HepG2 (cell line): ENCODE measurements around the gene PAXX. TPM values are rescaled to one million over a fixed set of nuclear protein-coding genes. Genes with fewer than 3 reads are reported as not detected.

Source experiments
- AKAP8 ChIP-seq: sonication (generic); formaldehyde crosslinking; IDR thresholded peaks from 2 replicates; pipeline ENCODE4 v1.5.1; 2020; ENCODE audit warnings: mild to moderate bottlenecking, missing genetic modification reagents
- ARID4A ChIP-seq: sonication (generic); formaldehyde crosslinking; IDR thresholded peaks from 2 replicates; pipeline ENCODE4 v1.5.0; 2020; ENCODE audit warnings: mild to moderate bottlenecking, missing genetic modification reagents, borderline replicate concordance
- ATAD3A ChIP-seq: sonication (generic); formaldehyde crosslinking; IDR thresholded peaks from 2 replicates; pipeline ENCODE4 v1.4.0; 2020; ENCODE audit warnings: missing genetic modification reagents
- CBX1 ChIP-seq: IDR thresholded peaks from one replicate; pipeline ENCODE4 v1.6.1; 2016; ENCODE audit warnings: antibody characterized with exemption, low read depth
- CCDC6 ChIP-seq: sonication (generic); formaldehyde crosslinking; IDR thresholded peaks from 2 replicates; pipeline ENCODE4 v1.8.1; 2022; ENCODE audit warnings: mild to moderate bottlenecking, missing genetic modification reagents, moderate library complexity
- GTF3A ChIP-seq: sonication (generic); formaldehyde crosslinking; conservative IDR thresholded peaks from 2 replicates; pipeline ENCODE4 v1.4.0; 2020; ENCODE audit warnings: mild to moderate bottlenecking, missing genetic modification reagents
- HNRNPK ChIP-seq: fragments of 200-400 bp; formaldehyde crosslinking; IDR thresholded peaks from 2 replicates; pipeline ENCODE4 v1.6.1; 2018; ENCODE audit warnings: low read length, low read depth, moderate library complexity, mild to moderate bottlenecking; ENCODE audit not compliant: poor library complexity, severe bottlenecking
- MXI1 ChIP-seq: IDR thresholded peaks from 3 replicates; pipeline ENCODE4 v1.6.1; 2012; ENCODE audit warnings: low read depth, low read length, inconsistent platforms, borderline replicate concordance
- PLRG1 ChIP-seq: fragments of 450-650 bp; conservative IDR thresholded peaks from 2 replicates; pipeline ENCODE4 v1.6.1; 2016
- PRMT3 ChIP-seq: sonication (generic); formaldehyde crosslinking; IDR thresholded peaks from 2 replicates; pipeline ENCODE4 v1.8.1; 2022; ENCODE audit warnings: low read depth, mild to moderate bottlenecking, moderate library complexity, missing genetic modification reagents, borderline replicate concordance
- RNF2 ChIP-seq: fragments of 450-650 bp; conservative IDR thresholded peaks from 2 replicates; pipeline ENCODE4 v1.6.1; 2016; ENCODE audit warnings: low read depth
- TAF1 ChIP-seq: sonication (generic); formaldehyde crosslinking; IDR thresholded peaks from 2 replicates; pipeline ENCODE4 v1.4.0; 2020; ENCODE audit warnings: missing genetic modification reagents
- TBX3 ChIP-seq: fragments of 450-650 bp; IDR thresholded peaks from 2 replicates; pipeline ENCODE4 v1.6.1; 2017; ENCODE audit warnings: antibody characterized with exemption, mild to moderate bottlenecking, inconsistent platforms, borderline replicate concordance
- TCF7L2 ChIP-seq: IDR thresholded peaks from 2 replicates; pipeline ENCODE4 v1.6.1; 2011; ENCODE audit warnings: mild to moderate bottlenecking, low read depth, low read length, moderate library complexity
- TFE3 ChIP-seq: IDR thresholded peaks from 2 replicates; pipeline ENCODE4 v1.6.1; 2016
- ZMAT3 ChIP-seq: sonication (generic); formaldehyde crosslinking; conservative IDR thresholded peaks from 2 replicates; pipeline ENCODE4 v1.7.0; 2021; ENCODE audit warnings: missing genetic modification reagents
- ZNF205 ChIP-seq: IDR thresholded peaks from 2 replicates; pipeline ENCODE4 v1.6.1; 2018; ENCODE audit warnings: missing biosample characterization, missing genetic modification reagents
- ZNF501 ChIP-seq: sonication (generic); formaldehyde crosslinking; IDR thresholded peaks from 2 replicates; pipeline ENCODE4 v1.5.1; 2020; ENCODE audit warnings: mild to moderate bottlenecking, moderate library complexity, missing genetic modification reagents
- ZNF562 ChIP-seq: sonication (generic); formaldehyde crosslinking; IDR thresholded peaks from 2 replicates; pipeline ENCODE4 v1.8.0; 2022; ENCODE audit warnings: missing genetic modification reagents, borderline replicate concordance
- ZNF782 ChIP-seq: sonication (generic); formaldehyde crosslinking; IDR thresholded peaks from 2 replicates; pipeline ENCODE4 v1.4.0; 2020; ENCODE audit warnings: missing genetic modification reagents, mild to moderate bottlenecking, borderline replicate concordance
- ZNF792 ChIP-seq: IDR thresholded peaks from 2 replicates; pipeline ENCODE4 v1.6.1; 2016
- polyA plus RNA-seq, 8 experiments: library from polyadenylated mRNA; depleted of rRNA in 3 of 8; stranded (reverse) in 7 of 8; unstranded in 1 of 8; fragments of >200 nt; fragmentation: Illumina TruSeq in 4 of 8; extraction: Trizol in 4 of 8; gene quantifications; 2 replicates each; pipeline versions ENCODE4 v1.2.1 to v1.2.3, GENCODE V29; 2011 to 2016; ENCODE audit warnings: low read depth in 4 of 8, missing spikeins in 1 of 8, mixed read lengths in 1 of 8; ENCODE audit not compliant: insufficient read depth in 1 of 8
- total RNA-seq, 5 experiments: library from RNA; depleted of rRNA; stranded (reverse); fragments of >200 nt; fragmentation: Illumina TruSeq; extraction: Trizol; gene quantifications; 2 replicates each; pipeline ENCODE4 v1.2.3, GENCODE V29; 2016; ENCODE audit warnings: low read depth in 1 of 5
- TF ChIP-seq, protein P1 (sequence below): sonication (generic); formaldehyde crosslinking; IDR thresholded peaks from 2 replicates; pipeline ENCODE4 v1.8.0; 2022; ENCODE audit warnings: mild to moderate bottlenecking, missing genetic modification reagents, moderate library complexity
- TF ChIP-seq, protein P2 (sequence below): sonication (generic); formaldehyde crosslinking; IDR thresholded peaks from 2 replicates; pipeline ENCODE4 v1.4.0; 2020; ENCODE audit warnings: missing genetic modification reagents

Gene PAXX
- total and polyA plus RNA-seq, 2 of the 13 experiments (the other 11 are each of a cell fraction or from before 2014, with no cell fraction given): 14.0 to 31.9 TPM

DNA sequence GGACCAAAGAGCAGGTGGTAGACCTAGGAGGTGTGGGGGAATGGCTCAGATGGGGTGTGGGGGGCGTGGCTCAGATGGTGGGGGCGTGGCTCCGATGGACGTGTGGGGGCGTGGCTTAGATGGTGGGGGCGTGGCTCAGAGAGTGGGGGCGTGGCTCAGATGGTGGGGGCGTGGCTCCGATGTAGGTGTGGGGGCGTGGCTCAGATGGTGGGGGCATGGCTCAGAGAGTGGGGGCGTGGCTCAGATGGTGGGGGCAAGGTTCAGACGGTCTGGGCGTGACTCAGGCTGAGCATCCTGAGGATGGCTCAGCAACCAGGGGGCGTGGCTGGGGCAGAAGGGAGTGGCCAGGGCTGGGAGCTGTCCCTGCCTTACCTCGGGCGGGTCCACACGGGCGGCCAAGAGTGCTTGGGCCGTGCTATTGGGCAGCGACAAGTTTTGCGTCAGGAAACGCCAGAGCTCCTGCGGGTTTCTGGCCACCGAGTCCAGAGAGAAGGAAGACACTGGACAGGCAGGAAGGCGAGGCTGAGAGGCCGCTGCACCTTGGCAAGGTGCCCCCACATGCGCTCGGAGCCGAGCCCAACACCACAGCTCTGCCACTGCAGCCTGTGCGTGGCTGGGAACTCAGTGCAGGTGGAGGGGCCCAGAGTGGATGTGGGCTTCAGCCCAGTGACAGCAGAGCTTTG, 29.9 kb downstream of the PAXX start (continued):
- TF ChIP-seq, protein P1, sequence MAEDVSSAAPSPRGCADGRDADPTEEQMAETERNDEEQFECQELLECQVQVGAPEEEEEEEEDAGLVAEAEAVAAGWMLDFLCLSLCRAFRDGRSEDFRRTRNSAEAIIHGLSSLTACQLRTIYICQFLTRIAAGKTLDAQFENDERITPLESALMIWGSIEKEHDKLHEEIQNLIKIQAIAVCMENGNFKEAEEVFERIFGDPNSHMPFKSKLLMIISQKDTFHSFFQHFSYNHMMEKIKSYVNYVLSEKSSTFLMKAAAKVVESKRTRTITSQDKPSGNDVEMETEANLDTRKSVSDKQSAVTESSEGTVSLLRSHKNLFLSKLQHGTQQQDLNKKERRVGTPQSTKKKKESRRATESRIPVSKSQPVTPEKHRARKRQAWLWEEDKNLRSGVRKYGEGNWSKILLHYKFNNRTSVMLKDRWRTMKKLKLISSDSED (CRISPR knock-in tag): no peak
- TF ChIP-seq ARID4A (peak; percentile 38; the same call in 1 of the 2 replicates), ZNF782 (CRISPR knock-in tag) (no peak), CBX1 (no peak), ZNF501 (CRISPR knock-in tag) (no peak), ZNF562 (CRISPR knock-in tag) (no peak), ZNF205 (CRISPR knock-in tag) (no peak), GTF3A (CRISPR knock-in tag) (no peak), HNRNPK (peak; percentile 40), RNF2 (no peak), ZMAT3 (no peak), TFE3 (CRISPR knock-in tag) (no peak), PLRG1 (no peak), MXI1 (peak; percentile 82; the same call in 1 of the 3 replicates), TBX3 (no peak), ZNF792 (CRISPR knock-in tag) (no peak), AKAP8 (CRISPR knock-in tag) (peak; percentile 61; the same call in 1 of the 2 replicates), PRMT3 (CRISPR knock-in tag) (no peak), TAF1 (no peak), TCF7L2 (no peak), CCDC6 (no peak), ATAD3A (no peak)
- TF ChIP-seq, protein P2, sequence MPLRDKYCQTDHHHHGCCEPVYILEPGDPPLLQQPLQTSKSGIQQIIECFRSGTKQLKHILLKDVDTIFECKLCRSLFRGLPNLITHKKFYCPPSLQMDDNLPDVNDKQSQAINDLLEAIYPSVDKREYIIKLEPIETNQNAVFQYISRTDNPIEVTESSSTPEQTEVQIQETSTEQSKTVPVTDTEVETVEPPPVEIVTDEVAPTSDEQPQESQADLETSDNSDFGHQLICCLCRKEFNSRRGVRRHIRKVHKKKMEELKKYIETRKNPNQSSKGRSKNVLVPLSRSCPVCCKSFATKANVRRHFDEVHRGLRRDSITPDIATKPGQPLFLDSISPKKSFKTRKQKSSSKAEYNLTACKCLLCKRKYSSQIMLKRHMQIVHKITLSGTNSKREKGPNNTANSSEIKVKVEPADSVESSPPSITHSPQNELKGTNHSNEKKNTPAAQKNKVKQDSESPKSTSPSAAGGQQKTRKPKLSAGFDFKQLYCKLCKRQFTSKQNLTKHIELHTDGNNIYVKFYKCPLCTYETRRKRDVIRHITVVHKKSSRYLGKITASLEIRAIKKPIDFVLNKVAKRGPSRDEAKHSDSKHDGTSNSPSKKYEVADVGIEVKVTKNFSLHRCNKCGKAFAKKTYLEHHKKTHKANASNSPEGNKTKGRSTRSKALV: no peak
